Stimulated activated CD8-positive, alpha-beta memory T cell treated with anti-CD3 and anti-CD28 coated beads, Interleukin-2, amount 100 ng/mL, for 48 hours (primary cell): ENCODE results near the gene S100A14.

Experiments used
- DNase-seq, 2 donors: peaks; one replicate each; pipeline ENCODE4 v3.0.0-alpha.2; 2020; ENCODE audit warnings: low read depth in 2 of 2

Gene S100A14

DNA sequence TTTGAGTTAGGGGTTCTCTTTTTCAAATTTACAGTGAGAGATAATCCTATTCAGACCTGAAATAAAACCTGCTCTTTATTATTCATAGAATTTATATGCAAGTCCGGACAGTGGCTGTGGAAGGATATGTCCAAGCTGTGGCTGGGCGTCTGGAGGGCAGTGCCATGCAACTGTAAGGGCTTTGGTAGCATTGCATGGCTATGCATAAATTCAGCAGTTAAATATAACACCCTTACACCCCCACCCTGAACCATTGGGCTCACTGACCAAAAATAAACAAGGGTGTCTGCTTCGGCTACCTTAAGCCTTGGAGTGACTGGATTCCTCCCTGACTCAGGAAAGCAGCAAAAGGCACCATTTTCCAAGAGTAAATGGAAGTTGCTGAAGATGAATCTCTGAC, 23.2 kb upstream of the S100A14 start:
- no peak for DNase-seq

DNA sequence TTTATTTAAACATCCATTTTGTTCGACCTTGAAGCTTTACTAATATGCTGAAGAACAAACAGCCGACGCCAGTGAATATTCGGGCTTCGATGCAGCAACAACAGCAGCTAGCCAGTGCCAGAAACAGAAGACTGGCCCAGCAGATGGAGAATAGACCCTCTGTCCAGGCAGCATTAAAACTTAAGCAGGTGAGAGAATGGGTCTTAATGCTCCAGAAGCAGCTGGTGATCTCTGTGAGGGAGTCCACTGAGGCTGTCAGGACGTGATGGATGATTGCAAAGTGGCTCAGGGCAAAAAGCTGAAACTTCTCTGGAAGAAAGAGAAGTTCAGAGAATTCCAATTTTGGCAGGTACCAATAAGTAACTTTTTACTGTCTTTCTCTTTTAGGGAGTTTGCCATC, 22.1 kb upstream of the S100A14 start:
- DNase-seq, result no peak

DNA sequence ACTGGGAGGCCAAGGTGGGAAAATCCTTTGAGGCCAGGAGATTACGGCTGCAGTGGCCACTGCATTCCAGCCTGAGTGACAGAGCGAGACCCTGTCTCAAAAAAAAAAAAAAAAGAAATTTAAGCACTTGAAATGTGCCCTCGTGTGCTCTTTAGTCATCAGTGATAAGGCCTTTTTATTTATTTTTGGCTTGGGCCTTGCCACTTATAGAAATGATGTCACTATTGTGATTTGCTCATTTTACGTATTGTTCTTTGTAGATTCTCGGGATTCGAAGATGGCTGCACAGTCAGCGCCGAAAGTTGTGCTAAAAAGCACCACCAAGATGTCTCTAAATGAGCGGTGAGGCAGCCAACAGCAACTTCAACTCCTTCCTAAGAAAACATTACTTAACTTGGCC, 20.2 kb upstream of the S100A14 start:
- no peak for DNase-seq

DNA sequence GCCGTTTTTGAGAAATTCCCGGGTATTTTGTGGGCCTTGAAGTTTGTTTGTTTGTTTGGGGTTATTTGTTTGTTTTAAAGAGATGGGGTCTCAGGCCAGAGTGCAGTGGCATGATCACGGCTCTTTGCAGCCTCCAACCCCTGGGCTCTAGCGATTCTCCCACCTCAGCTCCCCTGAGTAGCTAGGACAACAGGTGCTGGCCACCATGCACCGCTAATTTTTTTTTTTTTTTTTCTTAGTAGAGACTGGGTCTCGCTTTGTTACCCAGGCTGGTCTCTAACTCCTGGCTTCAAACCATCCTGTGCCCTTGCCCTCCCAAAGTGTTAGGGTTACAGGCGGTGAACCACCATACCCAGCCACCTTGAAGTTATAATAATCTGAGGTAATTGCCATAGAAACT, 19.7 kb upstream of the S100A14 start:
- DNase-seq, result no peak

DNA sequence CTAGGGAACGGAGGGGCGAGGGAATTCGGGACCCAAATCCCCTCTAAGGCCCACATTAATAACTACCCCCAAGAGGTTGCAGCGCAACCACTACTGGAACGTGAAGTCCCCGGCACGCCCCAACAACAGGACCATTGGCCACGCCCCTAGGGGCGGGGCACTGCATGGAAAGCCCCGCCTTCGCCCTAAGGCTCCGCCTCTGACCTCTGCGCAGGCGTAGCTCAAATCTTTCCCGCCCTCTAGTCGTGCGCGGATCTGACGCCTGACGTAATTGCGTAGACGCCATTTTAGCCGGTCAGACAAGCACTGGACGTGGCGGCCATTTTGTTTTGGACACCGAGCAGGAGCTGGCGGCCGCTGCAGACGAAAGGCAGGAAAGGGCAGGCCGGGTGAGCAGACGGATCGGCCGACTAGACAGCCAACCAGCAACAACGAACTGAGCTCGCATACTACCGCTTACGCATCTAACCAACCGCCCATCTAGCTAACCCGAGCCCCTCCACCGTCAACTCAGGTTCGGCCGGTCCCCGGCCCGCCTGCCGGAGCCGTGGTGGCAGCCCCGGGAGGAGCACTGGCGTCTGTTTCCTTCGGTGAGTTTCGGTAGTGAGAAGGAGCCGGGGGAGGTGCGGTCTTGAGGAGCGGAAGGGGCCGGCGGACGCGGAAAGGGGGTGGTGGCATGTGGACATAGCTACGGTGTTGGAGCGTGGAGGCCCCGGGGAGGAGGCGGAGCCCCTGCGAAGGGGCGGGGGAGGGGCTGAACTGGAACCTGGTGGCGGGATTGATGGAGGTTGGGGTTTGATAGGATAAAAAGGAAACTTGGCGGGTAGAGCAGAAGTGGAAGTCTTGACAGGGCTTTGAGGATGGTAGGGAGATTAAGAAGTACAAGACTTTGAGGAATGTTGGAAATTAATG, 17.9 kb upstream of the S100A14 start, which contains the start of gene CHTOP:
TSS of gene CHTOP (plus strand) at position 313 of the 912 bp plus-strand sequence. CDS start 2,523 bp downstream, outside the sequence.
- DNase-seq, result peak; percentile 88 to 97

DNA sequence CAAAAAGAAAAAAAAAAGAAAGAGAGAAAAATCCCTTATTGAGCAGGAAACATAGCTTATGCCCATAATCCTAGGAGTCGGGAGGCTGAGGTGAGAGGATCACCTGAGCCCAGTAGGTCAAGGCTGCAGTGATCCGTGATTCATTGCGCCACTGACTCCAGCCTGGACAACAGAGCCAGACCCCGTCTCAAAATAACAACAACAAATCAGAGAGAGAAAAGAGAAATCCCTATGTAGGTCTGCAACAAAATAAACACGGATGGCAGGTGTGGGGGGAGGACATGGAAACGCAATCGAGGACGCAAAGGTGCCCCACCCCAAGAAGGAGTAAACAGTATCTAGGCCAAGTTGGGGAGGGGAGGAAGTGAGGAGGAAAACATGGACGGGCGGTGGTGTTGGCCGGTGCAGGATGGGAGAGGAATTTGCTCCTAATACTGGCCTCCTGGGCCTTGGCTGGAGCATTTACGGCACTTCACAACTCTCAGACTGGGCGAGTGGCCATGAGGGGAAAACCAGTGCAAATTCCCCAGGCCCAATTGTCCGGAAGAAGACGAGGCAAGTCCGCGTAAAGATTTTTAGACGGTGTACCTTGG, 17.1 kb upstream of the S100A14 start:
- DNase-seq, result no peak

DNA sequence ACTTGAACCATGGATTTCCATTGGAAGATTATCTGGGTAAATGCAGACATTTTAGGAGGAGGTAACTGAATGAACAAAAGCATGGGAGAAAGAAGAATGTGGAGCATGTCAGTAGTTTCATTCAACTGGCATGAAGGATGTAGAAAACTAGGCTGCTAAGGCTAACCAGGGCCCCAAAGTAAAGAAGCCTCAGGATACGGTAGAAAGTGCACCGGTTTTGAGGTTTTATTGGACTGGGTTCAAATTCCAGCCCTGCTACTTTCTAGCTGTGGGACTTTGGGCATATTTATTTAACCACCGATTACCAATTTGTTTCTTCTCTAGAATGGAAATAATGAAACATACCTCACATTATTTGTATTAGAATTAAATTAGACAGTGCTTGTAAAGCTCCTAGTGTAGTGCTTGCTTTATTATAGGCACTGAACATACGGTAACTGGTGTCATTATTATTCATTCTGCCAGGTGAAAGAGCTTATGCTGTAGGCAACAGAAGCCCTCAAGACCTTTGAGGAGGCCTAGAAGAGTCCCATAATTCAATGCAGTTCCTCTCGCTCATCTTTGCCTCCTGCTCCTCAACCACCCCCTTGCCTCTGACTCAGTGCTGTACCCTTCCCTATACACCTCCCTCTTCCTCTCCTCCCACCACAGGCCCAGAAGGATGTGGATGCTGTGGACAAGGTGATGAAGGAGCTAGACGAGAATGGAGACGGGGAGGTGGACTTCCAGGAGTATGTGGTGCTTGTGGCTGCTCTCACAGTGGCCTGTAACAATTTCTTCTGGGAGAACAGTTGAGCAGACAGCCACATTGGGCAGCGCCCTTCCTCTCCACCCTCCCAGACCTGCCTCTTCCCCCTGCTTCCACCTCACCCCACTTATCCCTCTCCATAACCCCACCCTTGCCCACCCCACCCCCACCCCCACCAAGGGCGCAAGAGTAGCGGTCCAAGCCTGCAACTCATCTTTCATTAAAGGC, 15.2 kb upstream of the S100A14 start:
- DNase-seq, result no peak

DNA sequence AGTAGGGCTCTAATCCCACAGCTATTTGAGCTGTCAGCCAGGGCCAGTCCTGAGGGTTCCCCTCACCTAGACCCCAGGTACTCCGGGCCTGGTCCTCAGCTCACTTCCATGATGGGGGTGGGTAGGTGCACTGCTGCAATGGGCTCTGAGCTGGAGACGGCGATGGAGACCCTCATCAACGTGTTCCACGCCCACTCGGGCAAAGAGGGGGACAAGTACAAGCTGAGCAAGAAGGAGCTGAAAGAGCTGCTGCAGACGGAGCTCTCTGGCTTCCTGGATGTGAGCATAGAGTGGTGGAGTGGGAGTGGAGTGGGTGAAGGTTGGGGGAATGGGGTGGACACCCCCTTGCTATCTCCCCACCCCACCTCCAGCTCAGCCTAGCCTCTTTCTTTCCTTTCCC, 14.3 kb upstream of the S100A14 start:
- DNase-seq, result no peak

DNA sequence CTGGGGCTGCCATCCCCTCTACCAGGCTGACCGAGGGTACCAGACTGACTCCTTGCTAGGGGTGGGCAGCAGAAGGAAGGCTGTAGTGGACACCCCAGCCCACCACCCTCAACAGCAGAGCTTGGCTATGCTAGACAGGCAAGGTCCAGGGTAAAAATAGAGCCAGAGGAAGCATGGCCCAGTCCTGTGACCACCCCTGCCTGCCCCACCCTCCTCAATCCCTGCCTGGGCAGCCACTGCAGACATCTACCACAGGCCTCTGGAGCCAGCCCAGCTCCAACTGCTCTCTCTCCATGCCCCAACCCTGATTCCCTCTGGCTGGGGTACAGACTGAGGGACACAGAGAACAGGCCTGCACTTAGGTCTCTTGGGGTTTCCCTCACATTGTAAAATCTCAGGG, 13.8 kb upstream of the S100A14 start:
- no peak for DNase-seq

DNA sequence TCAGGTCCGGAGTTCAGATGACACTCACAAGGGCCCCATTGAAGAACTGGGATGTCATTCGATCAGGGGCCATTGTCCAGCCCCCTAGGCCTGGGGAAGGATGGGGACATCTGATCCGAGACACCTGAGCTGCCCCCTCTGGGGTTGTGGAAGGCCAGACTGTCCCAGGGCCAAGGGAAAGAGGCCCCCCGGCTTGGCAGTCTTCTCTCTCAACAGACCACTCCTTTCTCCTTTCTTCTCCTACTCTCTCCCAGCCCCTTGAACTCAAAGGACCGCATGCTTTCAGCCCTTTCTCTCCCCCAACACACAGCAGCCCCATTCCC, 13.2 kb upstream of the S100A14 start:
- DNase-seq, result no peak

DNA sequence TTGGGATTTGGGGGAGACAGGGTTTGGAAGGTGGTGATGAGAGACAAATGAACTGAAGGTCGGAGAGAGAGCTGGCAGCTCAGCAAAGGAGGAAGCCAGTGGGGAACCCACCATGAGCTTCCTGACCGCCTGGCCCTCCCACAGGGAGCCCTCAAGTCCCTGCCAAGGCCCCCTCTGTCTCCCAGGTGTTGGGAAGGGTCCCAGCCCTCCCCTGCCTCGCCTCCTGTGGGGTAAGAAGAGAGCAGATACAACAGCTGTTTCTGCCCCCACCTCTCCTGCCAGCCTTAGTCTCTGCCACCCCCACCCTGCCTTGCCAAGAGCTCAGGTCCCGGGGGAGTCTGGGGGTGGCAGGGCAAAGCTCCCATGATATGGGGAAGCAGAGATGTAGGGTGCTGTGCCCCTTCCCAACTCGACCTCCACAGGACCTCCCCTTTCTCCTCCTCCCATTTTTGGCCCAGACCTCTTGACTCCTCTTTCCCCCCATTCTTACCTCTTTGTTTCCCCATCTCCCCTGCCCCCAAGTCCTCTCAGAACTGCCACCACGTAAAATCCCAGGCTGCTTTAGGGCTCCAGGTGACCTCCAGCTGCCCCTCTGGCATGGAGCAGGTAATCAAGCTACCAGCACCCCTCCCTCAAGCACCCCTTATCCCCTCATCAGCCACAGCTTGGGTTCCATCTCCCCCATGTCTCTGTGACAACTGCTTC, 12.7 kb upstream of the S100A14 start:
- no peak for DNase-seq

DNA sequence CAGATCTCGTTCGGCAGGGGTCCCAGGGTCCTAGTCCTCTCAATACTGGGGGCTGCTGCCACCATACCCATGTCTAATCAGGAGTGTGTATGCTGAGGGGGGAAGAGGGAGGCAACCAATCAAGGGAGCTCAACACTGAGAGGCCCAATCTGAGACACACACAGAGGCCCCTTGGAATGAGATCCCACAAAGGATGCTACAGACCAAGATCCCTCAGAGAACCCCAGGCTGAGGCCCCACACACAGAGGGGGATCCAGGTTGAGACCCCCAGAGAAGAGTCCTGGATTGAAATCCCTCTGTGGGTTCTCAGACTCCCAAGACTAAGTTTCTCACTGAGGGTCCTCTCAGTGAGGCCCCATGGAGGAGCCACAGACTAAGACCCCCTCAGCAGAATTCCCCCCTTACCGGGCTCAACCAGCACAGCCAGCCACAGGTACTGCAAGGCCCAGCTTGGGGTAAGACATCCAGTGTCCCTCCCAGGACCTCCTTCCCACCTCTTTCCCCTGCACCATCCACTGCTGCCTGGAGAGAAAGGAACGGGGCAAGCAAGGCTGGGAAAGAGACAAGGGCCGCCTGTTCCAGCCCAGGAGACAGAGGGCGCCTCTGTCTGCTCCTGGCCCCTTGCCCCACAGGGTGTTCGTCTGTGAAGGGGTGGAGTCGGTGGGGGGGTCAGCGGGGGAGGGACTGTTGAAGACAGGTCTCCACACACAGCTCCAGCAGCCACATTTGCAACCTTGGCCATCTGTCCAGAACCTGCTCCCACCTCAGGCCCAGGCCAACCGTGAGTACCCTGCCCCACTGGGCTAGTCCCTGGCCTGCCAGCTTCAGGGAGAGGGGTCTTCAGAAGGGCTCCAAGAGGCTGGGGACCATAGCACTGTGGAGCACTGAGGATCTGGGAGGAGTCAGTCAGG, 11.8 kb upstream of the S100A14 start, which contains the start of gene S100A1:
TSS of gene S100A1 (plus strand) at position 720 of the 912 bp plus-strand sequence. CDS start 2,088 bp downstream, outside the sequence.
- DNase-seq, result no peak

DNA sequence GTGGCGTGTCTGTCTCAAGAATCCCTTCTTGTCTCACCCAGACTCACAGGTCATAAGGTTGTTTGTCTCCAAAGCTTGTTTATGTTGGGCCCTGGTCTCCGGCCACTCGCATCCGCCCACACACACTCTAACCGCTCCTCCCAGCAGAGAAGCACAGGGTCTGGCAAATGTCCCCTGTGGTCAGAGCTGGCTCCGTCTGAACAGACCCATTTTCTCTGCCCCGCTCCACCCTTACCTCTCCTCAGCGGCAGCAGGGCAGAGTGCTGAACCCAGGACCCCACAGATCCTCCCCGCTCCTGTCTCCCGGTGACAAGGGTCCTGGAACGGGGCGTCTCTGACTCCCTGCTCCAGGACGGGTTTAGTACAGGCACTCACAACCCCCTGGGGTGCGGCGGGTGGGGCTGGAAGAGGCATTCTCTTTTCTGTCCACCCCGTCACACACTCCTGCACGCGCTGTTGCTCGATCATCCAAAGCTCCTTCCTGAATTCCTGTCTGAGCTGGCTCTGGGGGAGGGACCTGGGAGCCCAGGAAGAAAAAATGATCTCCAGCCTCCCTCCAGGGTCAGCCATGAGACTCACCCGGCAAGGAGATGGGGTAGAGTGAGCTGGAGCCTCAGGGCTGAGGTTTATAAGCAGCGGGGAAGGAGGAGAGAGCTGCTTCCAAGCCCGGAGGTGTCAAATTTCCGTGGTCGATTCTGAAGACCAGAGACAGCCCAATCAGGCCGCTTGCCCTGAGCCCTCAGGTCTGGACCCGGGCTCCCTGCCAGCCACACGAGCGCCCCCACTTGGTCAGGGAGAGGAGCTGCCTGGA, 11.0 kb upstream of the S100A14 start, which contains the start of gene S100A13:
TSS of gene S100A13 (minus strand) at position 602 of the 811 bp plus-strand sequence. CDS start 1,033 bp downstream, outside the sequence.
- no peak for DNase-seq

DNA sequence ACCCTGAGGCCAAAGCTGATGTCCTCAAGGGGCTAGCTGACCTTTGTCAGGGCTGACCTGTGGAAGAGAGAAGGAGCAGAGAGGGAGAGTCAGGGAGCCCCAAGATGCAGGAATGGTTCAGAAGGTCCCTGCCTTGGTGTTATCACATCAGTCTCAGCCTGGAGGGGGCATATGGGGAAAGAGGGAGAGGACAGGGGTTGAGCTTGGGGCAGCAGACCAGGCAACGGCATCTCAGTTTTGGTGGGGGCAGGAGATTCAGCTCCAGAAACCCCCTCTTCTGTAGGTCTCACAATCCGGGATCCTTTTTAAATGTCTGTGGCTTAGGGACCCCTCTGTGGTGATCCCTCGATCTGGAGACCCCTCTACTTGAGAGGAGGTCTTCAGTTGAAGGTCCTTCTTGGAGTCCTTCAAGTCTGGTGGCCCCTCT, 10.4 kb upstream of the S100A14 start:
- no peak for DNase-seq

DNA sequence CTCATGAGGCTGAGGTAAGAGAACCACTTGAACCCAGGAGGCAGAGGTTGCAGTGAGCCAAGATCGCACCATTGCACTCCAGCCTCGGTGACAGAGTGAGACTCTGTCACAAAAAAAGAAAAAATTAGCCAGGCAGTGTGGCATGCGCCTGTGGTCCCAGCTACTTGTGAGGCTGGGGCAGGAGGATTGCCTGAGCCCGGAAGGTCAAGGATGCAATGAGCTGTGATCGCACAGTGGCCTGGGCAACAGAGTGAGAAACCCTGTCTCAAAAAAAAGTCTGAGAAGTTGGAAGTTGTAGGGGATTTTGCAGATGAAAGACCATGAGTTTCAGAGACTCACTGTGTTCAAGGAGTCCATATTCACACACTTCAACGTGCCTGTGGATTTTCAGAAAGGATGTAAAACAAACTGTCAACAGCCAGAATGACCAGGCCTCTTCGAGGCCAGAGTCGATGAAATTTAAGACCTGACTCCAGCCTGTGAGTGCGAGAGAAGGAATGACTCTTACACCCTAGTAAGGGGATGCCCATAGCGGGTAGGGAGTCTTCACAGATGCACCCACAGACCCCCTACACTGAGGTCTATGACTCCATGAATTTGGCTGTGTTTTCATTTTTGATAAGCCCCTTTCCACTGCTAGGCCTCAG, 9.0 kb upstream of the S100A14 start:
- no peak for DNase-seq

DNA sequence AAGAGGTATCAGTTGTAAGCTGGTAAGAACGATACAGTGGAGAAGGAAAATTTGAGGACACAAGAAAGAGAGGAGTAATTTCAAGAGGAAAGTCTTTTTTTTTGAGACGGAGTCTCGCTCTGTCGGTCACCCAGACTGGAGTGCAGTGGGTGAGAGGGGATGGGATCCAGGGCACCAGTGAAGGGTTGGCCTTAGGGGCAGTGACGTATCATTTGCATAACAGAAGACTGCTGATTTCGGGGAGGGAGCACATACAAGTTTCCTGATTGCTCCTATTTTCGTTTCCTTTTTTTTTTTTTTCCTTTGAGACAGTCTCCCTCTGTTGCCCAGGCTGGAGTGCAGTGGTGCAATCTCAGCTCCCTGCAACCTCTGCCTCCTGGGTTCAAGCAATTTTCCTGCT, 7.0 kb upstream of the S100A14 start:
- no peak for DNase-seq

DNA sequence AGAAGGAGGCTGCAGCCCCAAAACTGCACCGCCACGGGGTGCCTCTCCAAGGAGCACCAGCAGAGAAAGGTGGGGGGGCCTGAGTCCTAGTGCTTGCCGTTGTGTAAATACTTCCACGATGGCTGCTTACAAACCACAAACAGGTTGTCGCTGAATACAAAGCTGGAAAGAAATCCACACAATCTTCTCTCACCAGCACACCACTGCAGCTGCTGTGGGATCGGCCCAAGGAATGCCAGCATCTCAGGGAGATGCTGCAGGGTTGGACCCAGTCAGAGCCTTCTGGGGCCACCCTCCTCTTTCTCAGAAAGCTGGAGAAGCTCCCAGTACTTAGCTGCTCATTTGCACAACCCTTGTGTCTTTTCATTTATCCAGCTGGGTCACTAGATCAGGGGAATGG, 3.0 kb upstream of the S100A14 start:
- DNase-seq, result no peak

DNA sequence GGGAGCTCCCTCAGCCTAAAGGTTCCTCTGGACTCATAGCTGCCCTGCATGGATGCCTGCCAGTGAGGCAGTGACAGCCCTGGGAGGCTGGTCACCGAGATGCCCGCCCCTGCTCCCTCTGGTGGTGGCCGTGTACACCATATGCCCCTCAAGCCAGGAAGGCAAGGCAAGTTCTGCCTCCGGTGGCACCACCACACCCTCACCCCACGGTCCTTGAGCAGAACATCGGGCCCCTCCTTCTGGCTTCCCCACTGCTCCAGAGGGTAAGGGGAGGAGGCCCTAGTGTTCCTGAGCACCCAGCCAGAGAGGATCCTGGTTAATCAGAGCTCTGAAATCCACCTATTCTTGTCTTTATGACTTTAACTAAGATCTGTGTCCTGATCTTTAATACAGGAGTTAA, 1.5 kb upstream of the S100A14 start:
- peak in 1 of 2 donors; percentile 64 for DNase-seq

DNA sequence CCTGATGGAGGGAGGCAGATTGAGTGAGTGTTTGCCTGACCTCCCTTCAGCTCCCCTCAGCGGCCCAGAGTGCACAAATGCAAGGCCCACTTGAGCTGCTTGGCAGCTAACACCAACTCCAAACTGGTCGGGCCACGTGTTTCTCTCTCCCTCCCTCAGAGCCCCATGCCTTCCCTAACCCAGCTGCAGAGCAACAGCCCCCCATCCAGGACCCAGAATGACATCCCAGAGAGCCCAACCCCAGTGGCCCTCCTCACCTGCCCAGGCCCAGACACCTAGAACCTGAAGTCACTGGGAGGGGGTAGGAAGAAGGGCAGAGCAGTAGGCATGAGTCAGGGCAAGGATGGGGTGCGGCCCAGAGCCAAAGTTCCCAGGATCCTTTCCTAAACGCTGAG, 789 bp upstream of the S100A14 start:
- DNase-seq, result no peak
